ENCODE measurements around the gene SMIM12.
"Not testable (repeated sequence)": the region's sequence is repeated elsewhere in the genome, so short reads cannot be mapped to it uniquely, and the experiment has no call there.

Gene SMIM12

GRCh38 chr1:34810781-34811180, 48.8 kb downstream of the SMIM12 start:
- H3K27me3 ChIP-seq (replicated peaks; ENCODE audit: control insufficient read depth, insufficient read depth, low read length, poor library complexity, severe bottlenecking); DNase-seq; H3K9me3 ChIP-seq (ENCODE audit: control insufficient read depth, low read length); H3K36me3 ChIP-seq (ENCODE audit: control insufficient read depth, insufficient read depth, low read length); H3K4me1 ChIP-seq (ENCODE audit: control insufficient read depth, insufficient read depth, low read length, poor library complexity, severe bottlenecking); H3K4me3 ChIP-seq (ENCODE audit: insufficient read depth, low read depth, low read length, poor library complexity, severe bottlenecking); H3K27ac ChIP-seq (ENCODE audit: insufficient read depth, low read length, poor library complexity, severe bottlenecking): not testable (repeated sequence)

GRCh38 chr1:34808051-34808810, 51.3 kb downstream of the SMIM12 start:
- no peaks in the 10 kb centered on the region for H3K36me3 ChIP-seq (ENCODE audit: control insufficient read depth, insufficient read depth, low read length)
- H3K4me3 ChIP-seq (ENCODE audit: insufficient read depth, low read depth, low read length, poor library complexity, severe bottlenecking) = no peak overlapping the region
- no peak overlapping the region for H3K27ac ChIP-seq (ENCODE audit: insufficient read depth, low read length, poor library complexity, severe bottlenecking)
- no peaks in the 10 kb centered on the region for H3K9me3 ChIP-seq (ENCODE audit: control insufficient read depth, low read length)
- H3K4me1 ChIP-seq (ENCODE audit: control insufficient read depth, insufficient read depth, low read length, poor library complexity, severe bottlenecking) = no peaks in the 10 kb centered on the region
- no peak for DNase-seq
- no peaks in the 10 kb centered on the region for H3K27me3 ChIP-seq (replicated peaks; ENCODE audit: control insufficient read depth, insufficient read depth, low read length, poor library complexity, severe bottlenecking)

- H3K27ac ChIP-seq (ENCODE audit: insufficient read depth, low read length, poor library complexity, severe bottlenecking) = no peak overlapping the region
- no peak for DNase-seq
These were observed 53.2 kb downstream of the SMIM12 start for GRCh38 chr1:34806396-34806795.

GRCh38 chr1:34803770-34804169, 55.8 kb downstream of the SMIM12 start:
- H3K9me3 ChIP-seq (ENCODE audit: control insufficient read depth, low read length) = no peaks in the 10 kb centered on the region
- no peak for DNase-seq
- no peaks in the 10 kb centered on the region for H3K27me3 ChIP-seq (replicated peaks; ENCODE audit: control insufficient read depth, insufficient read depth, low read length, poor library complexity, severe bottlenecking)
- H3K27ac ChIP-seq (ENCODE audit: insufficient read depth, low read length, poor library complexity, severe bottlenecking) = no peak overlapping the region
- H3K4me3 ChIP-seq (ENCODE audit: insufficient read depth, low read depth, low read length, poor library complexity, severe bottlenecking) = no peak overlapping the region
- no peaks in the 10 kb centered on the region for H3K36me3 ChIP-seq (ENCODE audit: control insufficient read depth, insufficient read depth, low read length)
- no peaks in the 10 kb centered on the region for H3K4me1 ChIP-seq (ENCODE audit: control insufficient read depth, insufficient read depth, low read length, poor library complexity, severe bottlenecking)

More at GRCh38 chr1:34806396-34806795, 53.2 kb downstream of the SMIM12 start:
- Histone ChIP-seq H3K4me3 (ENCODE audit: insufficient read depth, low read depth, low read length, poor library complexity, severe bottlenecking) (no peak overlapping the region), H3K9me3 (ENCODE audit: control insufficient read depth, low read length) (no peaks in the 10 kb centered on the region), H3K36me3 (ENCODE audit: control insufficient read depth, insufficient read depth, low read length) (no peaks in the 10 kb centered on the region), H3K4me1 (ENCODE audit: control insufficient read depth, insufficient read depth, low read length, poor library complexity, severe bottlenecking) (no peaks in the 10 kb centered on the region), H3K27me3 (replicated peaks; ENCODE audit: control insufficient read depth, insufficient read depth, low read length, poor library complexity, severe bottlenecking) (no peaks in the 10 kb centered on the region)
